ENCODE results near the gene MAN2B2. TPM values are rescaled to one million over a fixed set of nuclear protein-coding genes. Genes with fewer than 3 reads are reported as not detected.

The MAN2B2 gene
- total and polyA plus RNA-seq, 7 donors = 3.0 to 24.3 (median 18.7) TPM

- Histone ChIP-seq H3K4me1 (no peaks in the 10 kb centered on the region), H3K36me3 (peaks cover 0 to 52% (median 17%) of the 10 kb centered on the region in 4 donors), H3K27ac (no peak overlapping the region), H3K4me3 (no peak overlapping the region), H3K27me3 (no peaks in the 10 kb centered on the region), H3K9me3 (no peaks in the 10 kb centered on the region)
- WGBS, 2 donors = 91 to 94% methylated on average over 24 of the region's 24 CpGs
- TF ChIP-seq EP300 (IDR thresholded peaks at IDR 0.05) = no peak
- no peak for TF ChIP-seq POLR2A (IDR thresholded peaks at IDR 0.05)
- no peak for TF ChIP-seq POLR2AphosphoS5 (IDR thresholded peaks at IDR 0.05)
- no peak for TF ChIP-seq CTCF (IDR thresholded peaks at IDR 0.05)
- peak; percentile 56 for DNase-seq
- intact Hi-C loops (cut with DNase I) = no loop called here
These were observed 44.7 kb downstream of the MAN2B2 start for GRCh38 chr4:6619466-6620255.

- intact Hi-C loops (cut with DNase I) = no loop called here
- Histone ChIP-seq H3K4me1 (no peaks in the 10 kb centered on the region), H3K27ac (no peak overlapping the region), H3K36me3 (peaks cover 0 to 46% (median 15%) of the 10 kb centered on the region in 4 donors), H3K27me3 (no peaks in the 10 kb centered on the region), H3K4me3 (no peak overlapping the region), H3K9me3 (no peaks in the 10 kb centered on the region)
- peak; percentile 61 for DNase-seq
- no peak for TF ChIP-seq CTCF (IDR thresholded peaks at IDR 0.05)
- no peak for TF ChIP-seq POLR2AphosphoS5 (IDR thresholded peaks at IDR 0.05)
- TF ChIP-seq EP300 (IDR thresholded peaks at IDR 0.05) = no peak
- TF ChIP-seq POLR2A (IDR thresholded peaks at IDR 0.05) = no peak
- 94 to 95% methylated on average over 10 of the region's 10 CpGs for WGBS, 2 donors
These were observed 45.3 kb downstream of the MAN2B2 start for GRCh38 chr4:6620296-6620695.

- peaks cover 0 to 39% (median 11%) of the 10 kb centered on the region in 4 donors for H3K36me3 ChIP-seq
- no peaks in the 10 kb centered on the region for H3K9me3 ChIP-seq
- no peak for TF ChIP-seq EP300 (IDR thresholded peaks at IDR 0.05)
- no peak for TF ChIP-seq CTCF (IDR thresholded peaks at IDR 0.05)
- intact Hi-C loops (cut with DNase I) = no loop called here
- 86 to 90% methylated on average over 10 of the region's 10 CpGs for WGBS, 2 donors
- no peaks in the 10 kb centered on the region for H3K27me3 ChIP-seq
- no peak overlapping the region for H3K27ac ChIP-seq
- no peaks in the 10 kb centered on the region for H3K4me1 ChIP-seq
- no peak overlapping the region for H3K4me3 ChIP-seq
- peak; percentile 44 for DNase-seq
These were observed 46.0 kb downstream of the MAN2B2 start for GRCh38 chr4:6620891-6621555.

GRCh38 chr4:6621556-6621927, 46.6 kb downstream of the MAN2B2 start:
- H3K36me3 ChIP-seq = peaks cover 0 to 34% (median 6%) of the 10 kb centered on the region in 4 donors
- DNase-seq = peak; percentile 44
- H3K27me3 ChIP-seq = no peaks in the 10 kb centered on the region
- intact Hi-C loops (cut with DNase I) = no loop called here
- 91 to 93% methylated on average over 13 of the region's 13 CpGs for WGBS, 2 donors
- H3K27ac ChIP-seq = no peak overlapping the region
- no peak overlapping the region for H3K4me3 ChIP-seq
- H3K4me1 ChIP-seq = no peaks in the 10 kb centered on the region
- no peaks in the 10 kb centered on the region for H3K9me3 ChIP-seq
- no peak for TF ChIP-seq EP300 (IDR thresholded peaks at IDR 0.05)
- TF ChIP-seq POLR2A (IDR thresholded peaks at IDR 0.05) = no peak
- no peak for TF ChIP-seq CTCF (IDR thresholded peaks at IDR 0.05)
- TF ChIP-seq POLR2AphosphoS5 (IDR thresholded peaks at IDR 0.05) = no peak

Data from sigmoid colon (tissue), 7 donors.